Astrocyte (in vitro differentiated cells and primary cell): Measurements from ENCODE around the gene PLEKHM2.

ENCODE experiments used
- CTCF ChIP-seq: IDR thresholded peaks from 2 replicates; pipeline ENCODE4 v1.5.1; 2011; ENCODE audit warnings: low read depth, mild to moderate bottlenecking, inconsistent platforms, low read length, moderate library complexity; ENCODE audit not compliant: insufficient read depth
- EZH2 ChIP-seq: IDR thresholded peaks from 2 replicates; pipeline ENCODE4 v1.6.1; 2012; ENCODE audit warnings: mild to moderate bottlenecking, low read length, inconsistent platforms; ENCODE audit not compliant: insufficient read depth

- TF ChIP-seq CTCF (no peak), EZH2 (no peak)
Observed at GRCh38 chr1:15723631-15724246, 39.6 kb downstream of the PLEKHM2 start.
